ENCODE measurements around the gene CCDC102B.
A peak's percentile ranks its signal among the peaks of the same experiment; 100 is the strongest.

Gene CCDC102B

GRCh38 chr18:69097349-69097748 is 299.5 kb downstream of the CCDC102B start:
- no peak for DNase-seq

DNA sequence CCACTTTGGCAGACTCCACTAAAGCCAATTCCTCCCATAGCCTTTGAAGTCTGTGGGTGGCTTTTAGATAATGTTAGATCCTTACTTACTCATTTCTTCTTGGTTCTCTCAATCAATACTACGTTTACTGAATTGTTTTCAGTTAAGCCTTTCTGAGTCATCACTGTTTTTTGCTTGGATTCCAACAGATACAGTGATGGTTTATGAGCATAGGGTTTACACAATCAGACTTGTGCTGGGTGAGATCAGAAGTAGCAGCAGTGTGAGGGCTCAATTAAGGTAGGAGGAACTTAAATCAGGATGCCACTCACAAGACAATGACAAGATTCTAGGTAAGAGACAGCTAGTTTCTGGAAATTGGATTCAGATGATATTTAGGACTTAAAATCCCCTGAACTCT is 305.1 kb downstream of the CCDC102B start:
- peak; percentile 3 for DNase-seq

Measured in fibroblast of skin of right quadriceps (primary cell).